GM15510 (cell line): ENCODE results near the gene BAIAP2.

Experiments used
- POLR2A ChIP-seq: IDR thresholded peaks from 3 replicates; pipeline ENCODE4 v1.6.1; 2011; ENCODE audit warnings: borderline replicate concordance; ENCODE audit not compliant: insufficient read length; ENCODE audit errors: extremely low read depth

BAIAP2 gene

DNA sequence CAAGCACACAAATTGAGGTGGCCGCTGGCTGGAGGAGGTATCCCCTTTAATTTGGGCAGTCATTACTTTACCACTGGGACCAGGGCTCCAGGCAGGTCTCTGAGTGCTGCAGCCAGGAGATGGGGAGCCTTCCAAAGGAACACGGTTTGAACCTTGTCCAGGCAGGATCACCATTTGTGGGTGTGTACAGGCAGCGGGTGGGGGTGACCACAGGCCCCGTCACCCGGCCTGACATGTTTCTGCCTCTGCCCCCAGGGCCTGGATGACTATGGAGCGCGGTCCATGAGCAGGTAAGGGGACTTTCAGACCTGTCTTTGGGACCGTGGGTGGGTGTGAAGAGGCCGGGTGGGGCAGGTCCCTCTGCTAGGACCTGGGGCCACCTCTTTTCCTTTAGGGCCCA, 73.3 kb downstream of the BAIAP2 start:
- TF ChIP-seq POLR2A: no peak

DNA sequence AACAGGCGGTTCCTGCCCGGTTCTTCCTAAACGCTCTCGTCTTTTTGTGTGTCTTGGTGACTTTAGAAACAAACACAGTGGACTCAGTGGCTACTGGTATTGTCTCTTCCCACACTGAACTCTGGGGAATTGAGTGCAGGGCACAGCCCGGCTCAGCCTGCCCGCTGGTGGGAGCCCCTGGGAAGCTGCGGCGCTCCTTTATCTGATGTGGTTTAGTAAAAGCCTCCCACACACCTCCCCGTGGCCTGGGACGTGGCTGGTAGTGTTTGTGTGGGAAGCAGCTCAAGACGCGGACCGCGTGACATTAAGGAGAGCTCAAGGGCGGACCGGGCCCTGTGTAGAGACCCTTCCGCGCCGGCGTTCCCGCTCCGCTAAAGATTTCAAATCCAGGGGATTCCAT, 75.0 kb downstream of the BAIAP2 start:
- no peak for TF ChIP-seq POLR2A

DNA sequence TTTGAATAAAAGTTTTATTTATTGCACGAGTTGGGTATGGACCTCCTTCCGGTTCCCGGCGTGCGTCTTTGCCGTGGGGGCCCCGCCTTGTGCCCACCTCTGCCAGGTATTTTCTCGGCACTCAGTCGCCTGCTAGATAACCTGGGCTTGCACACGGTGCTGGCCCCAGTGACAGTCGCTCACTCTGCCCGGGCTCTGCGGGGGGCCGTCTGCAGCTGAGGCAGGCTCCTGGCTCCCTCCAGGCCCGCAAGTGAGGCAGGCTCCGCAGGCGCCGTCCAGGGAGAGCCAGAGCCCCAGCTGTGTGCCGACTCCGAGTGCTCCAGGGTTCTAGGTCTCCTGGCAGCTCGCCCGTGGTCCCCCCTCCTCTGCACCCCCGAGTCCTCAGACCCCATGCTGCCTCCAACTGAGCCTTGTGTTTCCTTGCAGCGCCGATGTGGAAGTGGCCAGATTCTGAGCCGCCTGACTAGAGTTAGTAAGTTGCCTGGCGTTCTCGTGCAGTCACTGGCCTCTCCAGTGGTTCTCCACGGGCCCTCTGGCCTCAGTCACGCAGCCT, 75.6 kb downstream of the BAIAP2 start:
- TF ChIP-seq POLR2A: no peak

DNA sequence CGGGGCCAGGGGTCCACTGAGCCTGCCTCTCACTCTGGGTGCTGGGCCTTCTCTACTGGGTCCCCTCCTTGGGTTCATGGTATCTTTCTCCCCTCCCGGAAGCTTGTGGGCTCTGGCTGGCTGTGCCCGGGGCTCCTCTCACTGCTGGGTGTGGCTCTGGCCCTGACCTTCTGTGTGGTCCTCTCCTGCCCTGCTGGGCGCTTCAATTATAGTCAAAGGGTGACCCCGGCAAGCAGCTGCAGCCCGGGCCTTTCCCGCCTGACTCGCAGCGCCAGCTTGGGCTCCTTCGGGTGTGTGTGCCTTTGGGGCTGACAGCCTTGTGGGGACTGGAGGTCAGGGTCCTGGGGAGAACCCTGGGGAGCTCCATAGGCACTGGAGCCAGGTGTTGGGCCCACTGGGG, 76.1 kb downstream of the BAIAP2 start:
- TF ChIP-seq POLR2A: no peak

DNA sequence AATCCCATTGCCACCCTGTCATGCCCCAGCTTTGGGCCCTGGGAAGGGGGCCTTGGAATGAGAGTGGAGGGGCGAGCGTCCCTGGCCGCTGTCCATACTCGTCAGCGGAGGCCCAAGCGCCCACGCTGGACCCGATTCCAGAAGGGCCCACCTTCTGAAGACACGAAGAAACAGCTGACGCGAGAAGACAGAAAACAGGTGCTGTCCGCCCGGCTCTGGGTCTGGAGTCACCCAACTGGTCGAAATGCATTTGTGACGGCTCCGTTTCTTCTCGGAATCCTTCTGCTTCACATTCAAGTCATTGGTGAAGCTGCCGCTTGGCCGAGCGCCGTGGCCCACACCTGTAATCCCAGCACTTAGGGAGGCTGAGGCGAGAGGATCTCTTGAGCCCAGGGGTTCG, 77.5 kb downstream of the BAIAP2 start:
- no peak for TF ChIP-seq POLR2A

DNA sequence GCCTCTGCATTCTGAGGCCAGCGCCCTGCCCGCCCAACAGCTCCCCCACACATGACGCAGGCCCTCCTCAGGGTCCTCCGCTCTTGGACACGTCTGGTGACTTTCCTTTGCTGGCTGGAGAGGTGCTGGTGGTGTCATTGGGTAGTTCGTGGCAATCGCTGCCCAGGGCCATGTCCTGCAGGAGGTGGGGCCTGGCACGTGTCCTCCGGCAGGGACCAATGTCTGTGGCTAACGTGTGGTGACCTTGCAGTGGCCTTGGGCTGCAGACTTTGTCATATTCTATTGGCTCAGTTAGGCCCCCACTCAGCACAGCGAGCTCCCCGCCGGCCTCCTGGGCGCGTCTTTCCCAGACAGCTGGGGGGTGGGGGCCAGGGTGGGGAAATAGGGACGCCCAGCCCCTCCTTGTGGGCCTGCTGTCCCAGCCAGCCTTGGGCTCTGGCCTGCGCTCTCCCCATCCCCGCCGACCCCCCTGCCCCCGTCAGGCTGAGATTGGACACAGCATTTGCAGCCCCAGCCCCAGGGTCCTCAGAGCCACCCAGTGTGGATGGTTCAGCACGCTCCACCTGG, 78.3 kb downstream of the BAIAP2 start:
- no peak for TF ChIP-seq POLR2A

DNA sequence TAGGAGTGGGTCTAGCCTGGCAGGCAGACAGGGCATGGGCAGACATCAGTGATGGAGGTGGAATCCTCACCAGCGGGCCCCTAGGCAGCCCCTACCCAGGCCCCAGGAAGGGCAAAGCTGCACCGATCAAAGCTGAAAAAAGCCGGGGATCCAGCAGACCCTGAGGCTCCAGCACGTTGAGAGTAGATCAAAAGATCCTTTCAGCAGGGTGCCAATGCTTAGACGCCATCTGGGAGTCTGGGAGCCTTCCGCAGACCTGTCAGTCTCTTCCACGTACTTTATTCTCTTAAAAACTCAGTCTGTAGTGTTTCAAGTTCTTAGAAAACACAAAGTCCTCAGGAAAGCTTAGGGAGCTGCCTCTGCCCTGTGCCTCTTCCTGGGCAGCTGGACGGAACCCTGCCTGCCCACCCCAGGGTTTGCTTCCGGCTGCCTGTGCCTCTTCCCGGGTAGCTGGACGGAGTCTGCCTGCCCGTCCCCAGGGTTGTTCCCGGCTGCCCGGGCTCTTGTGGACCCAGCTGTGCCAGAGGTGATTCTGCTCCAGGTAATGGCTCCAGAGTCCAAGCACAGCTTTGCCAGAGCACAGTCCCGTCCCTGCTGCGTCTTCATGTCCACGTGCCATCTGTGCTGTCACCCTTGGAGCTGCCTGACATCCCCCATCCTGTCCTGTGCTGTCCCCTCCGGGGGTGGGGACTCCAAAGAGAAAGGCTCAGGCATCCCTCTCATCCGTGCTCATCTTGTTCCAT, 79.6 kb downstream of the BAIAP2 start:
- no peak for TF ChIP-seq POLR2A

DNA sequence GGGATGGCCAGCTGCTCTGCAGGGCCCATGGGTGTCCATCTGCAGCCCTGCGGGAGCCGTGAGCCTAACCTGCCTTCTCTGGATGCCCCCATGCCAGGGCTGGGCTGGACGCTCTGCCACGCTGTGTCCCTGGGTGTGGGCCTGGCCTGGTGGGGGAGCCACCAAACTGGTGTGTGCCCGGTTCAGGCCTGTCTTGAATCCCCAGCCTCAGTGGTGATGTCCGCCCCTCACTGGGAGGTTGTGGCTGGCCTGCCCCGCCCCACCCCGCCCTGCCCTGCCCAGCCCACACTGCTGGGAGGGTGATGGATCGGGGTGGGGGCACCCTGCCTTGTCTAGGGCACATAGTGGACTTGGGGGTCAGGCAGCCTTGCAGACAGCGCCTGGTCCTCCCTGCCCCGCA, 80.3 kb downstream of the BAIAP2 start:
- TF ChIP-seq POLR2A: no peak

DNA sequence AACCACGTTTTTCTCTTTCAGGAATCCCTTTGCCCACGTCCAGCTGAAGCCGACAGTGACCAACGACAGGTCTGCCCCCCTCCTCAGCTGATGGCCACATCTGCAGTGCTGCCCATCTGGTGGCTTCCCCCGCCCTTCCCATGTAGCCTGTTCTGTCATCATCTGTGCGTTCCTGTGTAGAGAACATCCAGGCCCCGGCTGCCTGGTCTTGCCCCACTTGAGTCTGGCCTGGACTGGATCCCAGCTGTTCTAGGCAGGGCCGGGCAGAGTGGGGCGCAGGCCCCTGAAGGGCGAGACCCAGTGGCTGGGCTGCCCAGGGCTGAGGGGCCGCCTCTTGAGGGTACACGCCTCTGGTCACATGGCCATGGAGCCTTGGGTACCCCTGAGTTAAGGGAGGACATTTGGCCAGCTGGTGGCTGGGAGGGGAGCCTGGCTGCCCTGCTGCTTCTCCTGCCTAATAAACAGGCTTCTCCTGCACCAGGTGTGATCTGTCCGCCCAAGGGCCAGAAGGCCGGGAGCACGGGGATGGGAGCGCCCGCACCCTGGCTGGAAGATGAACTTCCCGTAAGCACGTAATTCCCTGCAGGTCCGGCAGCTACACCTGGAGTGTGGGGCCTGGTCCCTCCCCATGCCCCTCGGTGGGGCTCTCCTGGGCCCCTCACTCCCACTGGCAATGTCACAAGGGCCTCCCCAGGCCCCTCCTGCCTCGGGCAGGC, 81.0 kb downstream of the BAIAP2 start:
- no peak for TF ChIP-seq POLR2A

DNA sequence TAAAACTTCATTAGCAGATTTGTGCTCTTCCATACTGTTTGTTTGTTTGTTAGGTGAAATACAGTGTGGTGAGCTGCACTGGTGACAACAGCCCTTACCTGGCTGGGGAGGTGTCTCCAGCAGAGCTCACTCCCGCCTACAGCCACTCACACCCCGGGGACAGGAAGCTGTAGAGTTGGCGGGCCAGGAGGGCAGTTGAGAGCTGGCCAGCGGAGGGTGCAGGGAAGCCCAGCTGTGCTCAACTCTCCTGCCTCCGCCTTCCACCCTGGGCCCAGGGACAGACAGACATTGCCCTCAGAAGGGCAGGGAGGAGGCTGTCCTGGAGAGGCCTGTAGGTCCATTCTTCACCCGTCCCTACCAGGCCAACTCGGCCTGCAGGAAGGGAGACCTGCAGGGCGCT, 81.8 kb downstream of the BAIAP2 start:
- no peak for TF ChIP-seq POLR2A

DNA sequence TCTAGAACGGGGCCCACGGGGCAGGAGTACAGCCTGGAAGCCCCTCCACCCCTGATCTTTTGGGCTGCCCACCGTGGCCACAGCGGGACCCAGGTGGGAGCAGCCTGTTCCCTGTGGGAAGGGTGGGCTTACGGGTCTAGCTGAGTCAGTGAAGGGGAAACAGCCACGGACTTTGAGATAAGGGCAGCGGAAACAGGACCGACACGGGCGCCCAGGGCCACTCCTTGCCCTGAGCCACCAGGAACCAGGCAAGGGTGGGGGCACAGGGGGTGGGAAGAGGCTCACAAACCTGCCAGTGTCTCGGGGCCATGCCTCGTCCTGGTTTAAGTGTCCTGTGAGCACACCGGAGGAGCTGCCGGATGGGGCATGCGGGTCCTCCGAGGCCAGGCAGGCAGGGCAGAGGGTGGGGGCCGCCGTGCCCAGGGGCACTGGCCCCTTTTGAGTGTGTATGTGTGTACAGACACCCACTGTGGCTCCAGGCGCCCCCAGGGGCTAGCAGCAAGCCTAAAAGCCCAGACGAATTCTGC, 82.8 kb downstream of the BAIAP2 start:
- no peak for TF ChIP-seq POLR2A

DNA sequence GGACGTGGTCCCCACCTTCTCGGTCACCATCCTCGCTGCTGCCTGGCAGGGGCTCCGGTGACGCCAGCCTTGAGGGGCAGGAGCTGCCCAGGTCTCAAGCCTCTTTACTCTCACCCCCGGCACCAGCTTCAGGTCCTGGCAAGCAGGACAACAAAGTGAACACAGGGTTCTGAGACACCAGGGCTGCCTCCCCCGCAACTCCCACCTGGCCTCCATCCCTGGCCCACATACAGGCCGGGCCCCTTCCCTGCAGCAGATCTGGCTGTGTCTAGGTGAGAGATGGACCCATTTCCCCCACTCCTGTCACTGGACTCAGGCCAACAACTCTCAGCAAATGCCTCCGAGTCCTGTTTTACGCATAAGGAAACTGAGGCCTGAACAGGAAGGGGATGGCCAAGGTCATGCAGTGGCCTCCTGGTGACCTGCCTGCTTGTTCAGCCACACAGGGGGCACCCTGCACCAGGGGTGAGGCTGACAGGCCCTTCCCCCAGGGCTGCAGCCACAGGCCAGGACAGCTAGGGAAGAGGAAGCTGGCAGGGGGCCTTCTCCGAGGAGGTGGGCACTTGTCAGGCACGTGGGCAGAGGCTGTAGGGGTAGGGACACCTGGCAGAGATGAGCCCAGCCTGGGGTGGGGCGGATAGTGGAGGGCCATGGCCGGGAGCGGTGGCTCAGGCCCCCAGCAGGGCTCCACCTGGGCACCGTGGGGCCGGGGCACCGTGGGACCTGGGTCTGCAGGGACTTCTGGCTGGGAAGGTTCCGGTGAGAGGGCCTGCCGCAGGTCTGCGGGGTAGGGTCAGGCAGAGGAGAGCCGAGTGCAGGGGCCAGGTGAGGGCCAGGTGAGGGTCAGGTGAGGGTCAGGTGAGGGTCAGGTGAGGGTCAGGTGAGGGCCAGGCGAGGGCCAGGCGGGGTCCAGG, 83.6 kb downstream of the BAIAP2 start:
- no peak for TF ChIP-seq POLR2A

DNA sequence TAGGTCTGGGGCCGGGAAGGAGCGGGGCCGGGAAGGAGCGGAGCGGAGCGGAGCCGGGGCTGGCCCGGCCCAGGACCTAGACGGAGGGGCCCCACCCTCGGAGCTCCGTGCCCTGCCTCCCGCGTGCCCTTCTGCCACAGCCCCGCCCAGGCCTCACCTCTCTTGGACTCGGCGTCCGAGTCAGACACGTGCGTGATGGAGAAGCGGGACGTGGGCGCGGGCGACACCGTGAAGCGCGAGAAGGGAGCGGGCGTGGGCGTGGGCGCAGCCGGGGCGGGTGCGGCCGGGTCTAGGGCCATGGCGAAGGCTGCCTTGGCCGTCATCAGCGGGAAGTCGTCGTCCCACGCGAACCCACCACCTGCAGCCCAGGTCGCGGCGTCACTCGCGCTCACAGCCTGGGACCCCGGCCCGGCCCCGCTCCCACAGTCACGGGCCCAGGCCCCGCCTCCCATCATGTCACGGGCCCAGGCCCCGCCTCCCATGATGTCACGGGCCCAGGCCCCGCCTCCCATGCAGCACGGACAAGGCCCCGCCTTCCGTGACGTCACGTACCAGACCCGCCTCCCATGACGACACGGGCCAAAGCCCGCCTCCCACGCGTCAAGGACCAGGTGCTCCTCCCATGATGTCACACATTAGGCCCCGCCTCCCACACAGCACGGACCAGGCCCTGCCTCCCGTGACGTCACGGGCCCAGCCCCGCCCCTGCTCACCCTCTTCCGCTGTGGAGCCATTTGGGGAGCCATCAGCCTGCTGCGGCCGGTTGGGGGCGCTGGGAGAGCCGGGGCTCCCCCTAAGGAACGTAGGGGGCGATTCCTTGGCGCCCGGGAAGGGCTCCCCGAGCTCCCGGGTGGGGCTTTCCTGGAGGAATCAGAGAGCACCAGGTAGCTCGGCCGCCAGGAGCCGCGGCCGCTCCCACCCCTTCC, 84.5 kb downstream of the BAIAP2 start:
- TF ChIP-seq POLR2A: no peak
